GM12878 (cell line): ENCODE results near the gene TTC39B.

Experiments
- BRCA1 ChIP-seq: IDR thresholded peaks from 2 replicates; pipeline ENCODE4 v1.6.1; 2011; ENCODE audit warnings: low read depth, low read length, improper control_type of control experiment
- CEBPB ChIP-seq, 2 experiments: fragments of 150-350 bp in 1 of 2; IDR thresholded peaks; 2 replicates each; pipeline ENCODE4 v1.6.1; 2012 to 2014; ENCODE audit warnings: low read depth in 2 of 2, low read length in 2 of 2, borderline replicate concordance in 1 of 2, inconsistent platforms in 1 of 2
- CHD4 ChIP-seq: fragments of 200-600 bp; sonication (generic); IDR thresholded peaks from 2 replicates; pipeline ENCODE4 v1.6.1; 2016; ENCODE audit warnings: mild to moderate bottlenecking
- CTCF ChIP-seq, 3 experiments: IDR thresholded peaks in 2 of 3; conservative IDR thresholded peaks in 1 of 3; 2 replicates each; pipeline ENCODE4 v1.5.1; 2011; ENCODE audit warnings: low read depth in 3 of 3, low read length in 3 of 3, mild to moderate bottlenecking in 3 of 3, control low read depth in 2 of 3, moderate library complexity in 2 of 3, inconsistent platforms in 1 of 3, mixed read lengths in 1 of 3; ENCODE audit not compliant: control insufficient read depth in 2 of 3, insufficient read depth in 1 of 3; ENCODE audit errors: extremely low read depth in 1 of 3
- ETV6 ChIP-seq, 2 experiments: fragments of 450-650 bp in 1 of 2; IDR thresholded peaks in 1 of 2; conservative IDR thresholded peaks in 1 of 2; 2 replicates each; pipeline ENCODE4 v1.6.1; 2014; ENCODE audit warnings: antibody characterized with exemption in 1 of 2, borderline replicate concordance in 1 of 2, low read depth in 1 of 2, mild to moderate bottlenecking in 1 of 2, moderate library complexity in 1 of 2
- HDAC2 ChIP-seq: fragments of 200-600 bp; sonication (generic); IDR thresholded peaks from 2 replicates; pipeline ENCODE4 v1.6.1; 2017
- LARP7 ChIP-seq: fragments of 450-650 bp; IDR thresholded peaks from 2 replicates; pipeline ENCODE4 v1.6.1; 2017; ENCODE audit warnings: mild to moderate bottlenecking
- POLR2A ChIP-seq: IDR thresholded peaks from 2 replicates; pipeline ENCODE4 v1.6.1; 2011; ENCODE audit warnings: low read depth, mild to moderate bottlenecking, low read length
- TCF12 ChIP-seq: IDR thresholded peaks from 2 replicates; pipeline ENCODE4 v1.6.1; 2011; ENCODE audit warnings: low read depth, mild to moderate bottlenecking, low read length
- TF ChIP-seq, protein P1 (sequence below): fragments of 450-650 bp; IDR thresholded peaks from 2 replicates; pipeline ENCODE4 v1.6.1; 2017; ENCODE audit warnings: mild to moderate bottlenecking, moderate library complexity

DNA sequence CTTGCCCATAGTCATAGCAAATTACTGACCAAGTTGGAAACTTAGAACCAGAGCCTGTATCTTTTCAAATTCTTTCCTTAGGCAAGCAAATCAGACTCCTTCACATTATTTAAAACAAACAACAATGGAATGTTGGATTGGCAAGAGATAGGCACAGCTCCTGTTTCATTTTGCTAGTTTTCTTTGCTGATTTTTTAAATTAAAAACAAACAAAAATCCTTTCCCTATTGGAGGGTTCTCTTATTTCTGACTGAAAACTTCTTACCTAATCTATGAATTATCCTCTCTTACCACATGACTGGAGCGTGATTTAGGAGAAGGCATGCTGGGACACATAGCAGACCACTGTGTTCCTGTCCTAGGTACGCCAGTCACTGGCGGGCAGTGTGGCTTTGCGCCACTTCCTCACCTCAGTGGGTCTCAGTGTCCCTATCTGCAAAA, 63.0 kb downstream of the TTC39B start:
- no peak for TF ChIP-seq HDAC2
- TF ChIP-seq CTCF (IDR thresholded peaks at IDR 0.05 in 2 of 3, conservative IDR thresholded peaks at IDR 0.05 in 1 of 3; ENCODE audit: control insufficient read depth in 2 of 3, extremely low read depth in 1 of 3, insufficient read depth in 1 of 3, low read depth in 3 of 3, low read length in 3 of 3), result no peak
- TF ChIP-seq POLR2A, result no peak
- TF ChIP-seq TCF12, result no peak
- no peak for TF ChIP-seq CEBPB (IDR thresholded peaks at IDR 0.05; ENCODE audit: borderline replicate concordance in 1 of 2, low read depth in 2 of 2, low read length in 2 of 2)
- no peak for TF ChIP-seq BRCA1
- TF ChIP-seq, protein P1, sequence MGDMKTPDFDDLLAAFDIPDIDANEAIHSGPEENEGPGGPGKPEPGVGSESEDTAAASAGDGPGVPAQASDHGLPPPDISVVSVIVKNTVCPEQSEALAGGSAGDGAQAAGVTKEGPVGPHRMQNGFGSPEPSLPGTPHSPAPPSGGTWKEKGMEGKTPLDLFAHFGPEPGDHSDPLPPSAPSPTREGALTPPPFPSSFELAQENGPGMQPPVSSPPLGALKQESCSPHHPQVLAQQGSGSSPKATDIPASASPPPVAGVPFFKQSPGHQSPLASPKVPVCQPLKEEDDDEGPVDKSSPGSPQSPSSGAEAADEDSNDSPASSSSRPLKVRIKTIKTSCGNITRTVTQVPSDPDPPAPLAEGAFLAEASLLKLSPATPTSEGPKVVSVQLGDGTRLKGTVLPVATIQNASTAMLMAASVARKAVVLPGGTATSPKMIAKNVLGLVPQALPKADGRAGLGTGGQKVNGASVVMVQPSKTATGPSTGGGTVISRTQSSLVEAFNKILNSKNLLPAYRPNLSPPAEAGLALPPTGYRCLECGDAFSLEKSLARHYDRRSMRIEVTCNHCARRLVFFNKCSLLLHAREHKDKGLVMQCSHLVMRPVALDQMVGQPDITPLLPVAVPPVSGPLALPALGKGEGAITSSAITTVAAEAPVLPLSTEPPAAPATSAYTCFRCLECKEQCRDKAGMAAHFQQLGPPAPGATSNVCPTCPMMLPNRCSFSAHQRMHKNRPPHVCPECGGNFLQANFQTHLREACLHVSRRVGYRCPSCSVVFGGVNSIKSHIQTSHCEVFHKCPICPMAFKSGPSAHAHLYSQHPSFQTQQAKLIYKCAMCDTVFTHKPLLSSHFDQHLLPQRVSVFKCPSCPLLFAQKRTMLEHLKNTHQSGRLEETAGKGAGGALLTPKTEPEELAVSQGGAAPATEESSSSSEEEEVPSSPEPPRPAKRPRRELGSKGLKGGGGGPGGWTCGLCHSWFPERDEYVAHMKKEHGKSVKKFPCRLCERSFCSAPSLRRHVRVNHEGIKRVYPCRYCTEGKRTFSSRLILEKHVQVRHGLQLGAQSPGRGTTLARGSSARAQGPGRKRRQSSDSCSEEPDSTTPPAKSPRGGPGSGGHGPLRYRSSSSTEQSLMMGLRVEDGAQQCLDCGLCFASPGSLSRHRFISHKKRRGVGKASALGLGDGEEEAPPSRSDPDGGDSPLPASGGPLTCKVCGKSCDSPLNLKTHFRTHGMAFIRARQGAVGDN, result no peak
- TF ChIP-seq LARP7, result no peak
- no peak for TF ChIP-seq ETV6 (conservative IDR thresholded peaks at IDR 0.05 in 1 of 2, IDR thresholded peaks at IDR 0.05 in 1 of 2; ENCODE audit: borderline replicate concordance in 1 of 2, low read depth in 1 of 2)
- no peak for TF ChIP-seq CHD4
